Measurements from ENCODE around the gene OAF.

GRCh38 chr11:120188371-120188770, 22.5 kb upstream of the OAF start:
- no peak for TF ChIP-seq CTCF (conservative IDR thresholded peaks at IDR 0.05 in 1 of 2, IDR thresholded peaks at IDR 0.05 in 1 of 2; ENCODE audit: extremely low read depth in 1 of 2, insufficient read depth in 1 of 2, low read depth in 1 of 2, low read length in 2 of 2)
- no peak for TF ChIP-seq EZH2 (IDR thresholded peaks at IDR 0.05; ENCODE audit: borderline replicate concordance, low read length)

Measured in mammary epithelial cell (primary cell).